SU-DHL-6 (cell line): ENCODE results near the gene RFX1.
"Not testable (repeated sequence)": the region's sequence is repeated elsewhere in the genome, so short reads cannot be mapped to it uniquely, and the experiment has no call there.

Source experiments
- H2AFZ ChIP-seq: fragments of 200-600 bp; sonication (generic); 2 replicates; pipeline ENCODE4 v1.6.1; 2014; ENCODE audit warnings: low read depth, mild to moderate bottlenecking, moderate library complexity, mixed read lengths, antibody characterized with exemption, low read length; ENCODE audit not compliant: severe bottlenecking
- H3F3A ChIP-seq: fragments of 200-600 bp; shearing (Covaris generic); 2 replicates; pipeline ENCODE4 v1.6.0; 2016; ENCODE audit warnings: antibody characterized with exemption, mild to moderate bottlenecking; ENCODE audit not compliant: insufficient read depth
- H3K27ac ChIP-seq: fragments of 200-600 bp; sonication (generic); 2 replicates; pipeline ENCODE4 v1.5.1; 2016; ENCODE audit warnings: low read depth, mild to moderate bottlenecking, low read length, moderate library complexity, mixed read lengths
- H3K27me3 ChIP-seq: fragments of 200-600 bp; sonication (generic), shearing (Covaris generic); 2 replicates; pipeline ENCODE4 v1.6.0; 2014; ENCODE audit warnings: mild to moderate bottlenecking, low read length
- H3K36me3 ChIP-seq: fragments of 200-600 bp; sonication (generic); 2 replicates; pipeline ENCODE4 v1.6.1; 2014; ENCODE audit warnings: mild to moderate bottlenecking, low read length, mixed read lengths
- H3K4me2 ChIP-seq: fragments of 300-600, 200-600 bp; shearing (Covaris generic), sonication (generic); 2 replicates; pipeline ENCODE4 v1.6.0; 2014; ENCODE audit warnings: low read length, low read depth, mild to moderate bottlenecking; ENCODE audit not compliant: poor library complexity, severe bottlenecking
- H3K4me3 ChIP-seq: fragments of 200-600 bp; sonication (generic); 2 replicates; pipeline ENCODE4 v1.5.1; 2014; ENCODE audit warnings: antibody characterized with exemption, low read length, mild to moderate bottlenecking, mixed read lengths; ENCODE audit not compliant: insufficient read depth, poor library complexity, severe bottlenecking
- H3K79me2 ChIP-seq: fragments of 200-600 bp; sonication (generic); 2 replicates; pipeline ENCODE4 v1.6.1; 2014; ENCODE audit warnings: mild to moderate bottlenecking, low read length, moderate library complexity; ENCODE audit not compliant: insufficient read depth
- H3K9ac ChIP-seq: fragments of 200-600 bp; sonication (generic); 2 replicates; pipeline ENCODE4 v1.7.0; 2014; ENCODE audit warnings: mild to moderate bottlenecking, low read length
- H3K9me2 ChIP-seq: fragments of 200-600 bp; sonication (generic); replicated peaks from 2 replicates; pipeline ENCODE4 v1.6.1; 2014; ENCODE audit warnings: low read length; ENCODE audit not compliant: insufficient read depth
- H3K9me3 ChIP-seq: fragments of 200-600 bp; sonication (generic); 2 replicates; pipeline ENCODE4 v1.6.1; 2014; ENCODE audit warnings: low read length, mixed read lengths; ENCODE audit not compliant: insufficient read depth
- H4K20me1 ChIP-seq: fragments of 200-600 bp; sonication (generic); 2 replicates; pipeline ENCODE4 v1.6.1; 2014; ENCODE audit warnings: low read depth, mild to moderate bottlenecking, antibody characterized with exemption, low read length, moderate library complexity, mixed read lengths
- CTCF ChIP-seq: fragments of 200-600 bp; sonication (generic); IDR thresholded peaks from one replicate; pipeline ENCODE4 v1.5.1; 2017; ENCODE audit warnings: antibody characterized with exemption, mild to moderate bottlenecking, low read length, moderate library complexity; ENCODE audit not compliant: insufficient read depth, poor library complexity, severe bottlenecking
- EZH2phosphoT487 ChIP-seq: fragments of 200-600 bp; sonication (generic), shearing (Covaris generic); conservative IDR thresholded peaks from 2 replicates; pipeline ENCODE4 v1.6.1; 2018; ENCODE audit warnings: mild to moderate bottlenecking, antibody characterized with exemption, low read length, moderate library complexity, mixed read lengths

Gene RFX1

GRCh38 chr19:13968383-13968935 is 37.7 kb downstream of the RFX1 start:
- H4K20me1 ChIP-seq, result no peaks in the 10 kb centered on the region
- no peaks in the 10 kb centered on the region for H3K9me2 ChIP-seq
- no peaks in the 10 kb centered on the region for H3K27me3 ChIP-seq
- TF ChIP-seq EZH2phosphoT487, result no peak
- TF ChIP-seq CTCF, result no peak
- H3K4me2 ChIP-seq, result no peak overlapping the region
- H3K9me3 ChIP-seq, result no peaks in the 10 kb centered on the region
- H3K4me3 ChIP-seq, result no peak overlapping the region
- no peak overlapping the region for H3K27ac ChIP-seq
- no peaks in the 10 kb centered on the region for H3K79me2 ChIP-seq
- H3F3A ChIP-seq, result peaks cover 4% of the 10 kb centered on the region; the same call in 1 of the 2 replicates
- no peaks in the 10 kb centered on the region for H3K36me3 ChIP-seq
- H2AFZ ChIP-seq, result no peak overlapping the region
- no peak overlapping the region for H3K9ac ChIP-seq

- H3K9ac ChIP-seq, H3K9me3 ChIP-seq, H3K4me3 ChIP-seq, H3K4me2 ChIP-seq, H3F3A ChIP-seq, H2AFZ ChIP-seq, H3K27me3 ChIP-seq, H3K9me2 ChIP-seq, H4K20me1 ChIP-seq, H3K27ac ChIP-seq, H3K79me2 ChIP-seq, H3K36me3 ChIP-seq: not testable (repeated sequence)
Observed at GRCh38 chr19:13967206-13967605, 38.9 kb downstream of the RFX1 start.

GRCh38 chr19:13966684-13967128 is 39.4 kb downstream of the RFX1 start:
- H3K36me3 ChIP-seq, result no peaks in the 10 kb centered on the region
- no peak overlapping the region for H2AFZ ChIP-seq

More at GRCh38 chr19:13966684-13967128, 39.4 kb downstream of the RFX1 start:
- Histone ChIP-seq H3K9me3 (no peaks in the 10 kb centered on the region), H3K79me2 (no peaks in the 10 kb centered on the region), H3K4me3 (no peak overlapping the region), H4K20me1 (no peaks in the 10 kb centered on the region), H3K27ac (no peak overlapping the region), H3K4me2 (no peak overlapping the region), H3K9me2 (no peaks in the 10 kb centered on the region), H3F3A (peaks cover 4% of the 10 kb centered on the region; the same call in 1 of the 2 replicates), H3K27me3 (no peaks in the 10 kb centered on the region), H3K9ac (no peak overlapping the region)
- TF ChIP-seq CTCF (no peak), EZH2phosphoT487 (no peak)
